ENCODE results near the gene TMEM25.

TMEM25 gene

DNA sequence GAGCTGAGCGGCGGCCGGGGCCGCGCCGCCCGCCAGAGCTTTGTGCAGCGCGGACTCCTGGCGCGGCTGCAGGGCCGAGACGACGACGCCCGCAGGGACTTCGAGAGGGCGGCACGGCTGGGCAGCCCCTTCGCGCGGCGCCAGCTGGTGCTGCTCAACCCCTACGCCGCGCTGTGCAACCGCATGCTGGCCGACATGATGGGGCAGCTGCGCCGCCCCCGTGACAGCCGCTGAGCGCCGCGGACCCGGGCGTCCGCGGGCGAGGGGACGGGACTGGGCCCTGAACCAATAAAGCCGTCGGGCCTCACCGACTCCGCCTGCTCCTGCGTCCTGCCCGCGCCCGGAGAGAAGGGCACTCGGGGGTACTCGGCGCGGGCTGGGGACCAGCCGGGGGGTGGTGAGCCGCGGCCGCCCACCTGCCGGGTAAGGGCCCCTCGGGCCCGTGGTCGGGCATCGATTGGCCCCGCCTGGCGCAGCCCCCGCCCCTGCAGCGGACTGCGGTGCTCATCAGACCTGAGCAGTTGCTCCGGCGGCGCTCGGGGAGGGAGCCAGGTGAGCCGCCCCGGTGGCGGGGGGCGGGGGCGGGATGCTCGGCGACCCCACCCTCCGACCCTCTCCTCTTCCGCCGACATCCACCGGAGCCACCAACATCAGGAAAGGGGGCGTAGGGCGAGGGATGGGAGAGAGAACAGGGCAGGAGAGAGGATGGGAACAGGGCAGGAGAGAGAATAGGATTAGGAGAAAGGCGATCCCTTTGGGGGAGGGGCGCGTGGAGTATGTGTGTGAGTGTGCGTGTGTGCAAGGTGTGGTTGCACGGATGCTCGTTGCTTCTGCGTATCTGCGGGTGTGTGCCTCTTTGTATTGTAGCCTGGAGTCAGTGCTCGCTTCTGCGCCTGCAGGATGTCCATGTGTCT is at the start of gene TMEM25 (continued):
- TF ChIP-seq, protein P1, sequence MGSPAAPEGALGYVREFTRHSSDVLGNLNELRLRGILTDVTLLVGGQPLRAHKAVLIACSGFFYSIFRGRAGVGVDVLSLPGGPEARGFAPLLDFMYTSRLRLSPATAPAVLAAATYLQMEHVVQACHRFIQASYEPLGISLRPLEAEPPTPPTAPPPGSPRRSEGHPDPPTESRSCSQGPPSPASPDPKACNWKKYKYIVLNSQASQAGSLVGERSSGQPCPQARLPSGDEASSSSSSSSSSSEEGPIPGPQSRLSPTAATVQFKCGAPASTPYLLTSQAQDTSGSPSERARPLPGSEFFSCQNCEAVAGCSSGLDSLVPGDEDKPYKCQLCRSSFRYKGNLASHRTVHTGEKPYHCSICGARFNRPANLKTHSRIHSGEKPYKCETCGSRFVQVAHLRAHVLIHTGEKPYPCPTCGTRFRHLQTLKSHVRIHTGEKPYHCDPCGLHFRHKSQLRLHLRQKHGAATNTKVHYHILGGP (tag by site-specific recombination; IDR thresholded peaks at IDR 0.05), result no peak
- TF ChIP-seq ZNF707 (tag by site-specific recombination; IDR thresholded peaks at IDR 0.05), result no peak
- TF ChIP-seq GLIS2 (tag by site-specific recombination; IDR thresholded peaks at IDR 0.05), result peak; percentile 91
- no peak for TF ChIP-seq ZNF433 (tag by site-specific recombination; IDR thresholded peaks at IDR 0.05; ENCODE audit: low read depth)
- no peak for TF ChIP-seq ZNF514 (tag by site-specific recombination; IDR thresholded peaks at IDR 0.05)
- no peak; the same call in 1 of the 2 replicates for TF ChIP-seq ZBTB48 (tag by site-specific recombination; IDR thresholded peaks at IDR 0.05)
- TF ChIP-seq KLF16 (tag by site-specific recombination; IDR thresholded peaks at IDR 0.05), result peak; percentile 80
- TF ChIP-seq ZBTB20 (tag by site-specific recombination; IDR thresholded peaks at IDR 0.05), result peak; percentile 69
- peak; percentile 68 for TF ChIP-seq ZNF341 (tag by site-specific recombination; IDR thresholded peaks at IDR 0.05; ENCODE audit: low read depth)
- TF ChIP-seq MEIS1 (CRISPR knock-in tag; IDR thresholded peaks at IDR 0.05; ENCODE audit: borderline replicate concordance), result no peak
- no peak for TF ChIP-seq OSR2 (tag by site-specific recombination; IDR thresholded peaks at IDR 0.05)
- no peak for TF ChIP-seq ZNF302 (tag by site-specific recombination; IDR thresholded peaks at IDR 0.05; ENCODE audit: low read depth)
- no peak; the same call in 1 of the 2 replicates for TF ChIP-seq ZBTB21 (tag by site-specific recombination; IDR thresholded peaks at IDR 0.05)
- TF ChIP-seq ZNF121 (tag by site-specific recombination; IDR thresholded peaks at IDR 0.05), result no peak
- TF ChIP-seq ZNF239 (tag by site-specific recombination; IDR thresholded peaks at IDR 0.05), result no peak
- no peak for TF ChIP-seq ZNF140 (tag by site-specific recombination; IDR thresholded peaks at IDR 0.05)
- TF ChIP-seq, protein P2, sequence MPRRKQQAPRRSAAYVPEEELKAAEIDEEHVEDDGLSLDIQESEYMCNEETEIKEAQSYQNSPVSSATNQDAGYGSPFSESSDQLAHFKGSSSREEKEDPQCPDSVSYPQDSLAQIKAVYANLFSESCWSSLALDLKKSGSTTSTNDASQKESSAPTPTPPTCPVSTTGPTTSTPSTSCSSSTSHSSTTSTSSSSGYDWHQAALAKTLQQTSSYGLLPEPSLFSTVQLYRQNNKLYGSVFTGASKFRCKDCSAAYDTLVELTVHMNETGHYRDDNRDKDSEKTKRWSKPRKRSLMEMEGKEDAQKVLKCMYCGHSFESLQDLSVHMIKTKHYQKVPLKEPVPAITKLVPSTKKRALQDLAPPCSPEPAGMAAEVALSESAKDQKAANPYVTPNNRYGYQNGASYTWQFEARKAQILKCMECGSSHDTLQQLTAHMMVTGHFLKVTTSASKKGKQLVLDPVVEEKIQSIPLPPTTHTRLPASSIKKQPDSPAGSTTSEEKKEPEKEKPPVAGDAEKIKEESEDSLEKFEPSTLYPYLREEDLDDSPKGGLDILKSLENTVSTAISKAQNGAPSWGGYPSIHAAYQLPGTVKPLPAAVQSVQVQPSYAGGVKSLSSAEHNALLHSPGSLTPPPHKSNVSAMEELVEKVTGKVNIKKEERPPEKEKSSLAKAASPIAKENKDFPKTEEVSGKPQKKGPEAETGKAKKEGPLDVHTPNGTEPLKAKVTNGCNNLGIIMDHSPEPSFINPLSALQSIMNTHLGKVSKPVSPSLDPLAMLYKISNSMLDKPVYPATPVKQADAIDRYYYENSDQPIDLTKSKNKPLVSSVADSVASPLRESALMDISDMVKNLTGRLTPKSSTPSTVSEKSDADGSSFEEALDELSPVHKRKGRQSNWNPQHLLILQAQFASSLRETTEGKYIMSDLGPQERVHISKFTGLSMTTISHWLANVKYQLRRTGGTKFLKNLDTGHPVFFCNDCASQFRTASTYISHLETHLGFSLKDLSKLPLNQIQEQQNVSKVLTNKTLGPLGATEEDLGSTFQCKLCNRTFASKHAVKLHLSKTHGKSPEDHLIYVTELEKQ (tag by site-specific recombination; IDR thresholded peaks at IDR 0.05; ENCODE audit: borderline replicate concordance), result no peak
- TF ChIP-seq BCL11B (tag by site-specific recombination; IDR thresholded peaks at IDR 0.05; ENCODE audit: low read depth), result peak; percentile 60; the same call in 1 of the 2 replicates
- TF ChIP-seq SP2 (tag by site-specific recombination; IDR thresholded peaks at IDR 0.05), result peak; percentile 73
- TF ChIP-seq ZFP37 (tag by site-specific recombination; IDR thresholded peaks at IDR 0.05), result no peak
- TF ChIP-seq, protein P3, sequence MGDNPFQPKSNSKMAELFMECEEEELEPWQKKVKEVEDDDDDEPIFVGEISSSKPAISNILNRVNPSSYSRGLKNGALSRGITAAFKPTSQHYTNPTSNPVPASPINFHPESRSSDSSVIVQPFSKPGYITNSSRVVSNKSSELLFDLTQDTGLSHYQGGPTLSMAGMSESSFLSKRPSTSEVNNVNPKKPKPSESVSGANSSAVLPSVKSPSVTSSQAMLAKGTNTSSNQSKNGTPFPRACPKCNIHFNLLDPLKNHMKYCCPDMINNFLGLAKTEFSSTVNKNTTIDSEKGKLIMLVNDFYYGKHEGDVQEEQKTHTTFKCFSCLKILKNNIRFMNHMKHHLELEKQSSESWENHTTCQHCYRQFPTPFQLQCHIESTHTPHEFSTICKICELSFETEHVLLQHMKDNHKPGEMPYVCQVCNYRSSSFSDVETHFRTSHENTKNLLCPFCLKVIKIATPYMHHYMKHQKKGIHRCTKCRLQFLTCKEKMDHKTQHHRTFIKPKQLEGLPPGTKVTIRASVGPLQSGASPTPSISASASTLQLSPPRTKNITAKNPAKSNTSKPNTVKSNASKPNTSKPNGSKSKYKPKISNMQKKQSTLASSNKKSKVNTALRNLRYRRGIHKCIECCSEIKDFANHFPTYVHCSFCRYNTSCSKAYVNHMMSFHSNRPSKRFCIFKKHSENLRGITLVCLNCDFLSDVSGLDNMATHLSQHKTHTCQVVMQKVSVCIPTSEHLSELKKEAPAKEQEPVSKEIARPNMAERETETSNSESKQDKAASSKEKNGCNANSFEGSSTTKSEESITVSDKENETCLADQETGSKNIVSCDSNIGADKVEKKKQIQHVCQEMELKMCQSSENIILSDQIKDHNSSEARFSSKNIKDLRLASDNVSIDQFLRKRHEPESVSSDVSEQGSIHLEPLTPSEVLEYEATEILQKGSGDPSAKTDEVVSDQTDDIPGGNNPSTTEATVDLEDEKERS (tag by site-specific recombination; IDR thresholded peaks at IDR 0.05), result no peak
- TF ChIP-seq, protein P4, sequence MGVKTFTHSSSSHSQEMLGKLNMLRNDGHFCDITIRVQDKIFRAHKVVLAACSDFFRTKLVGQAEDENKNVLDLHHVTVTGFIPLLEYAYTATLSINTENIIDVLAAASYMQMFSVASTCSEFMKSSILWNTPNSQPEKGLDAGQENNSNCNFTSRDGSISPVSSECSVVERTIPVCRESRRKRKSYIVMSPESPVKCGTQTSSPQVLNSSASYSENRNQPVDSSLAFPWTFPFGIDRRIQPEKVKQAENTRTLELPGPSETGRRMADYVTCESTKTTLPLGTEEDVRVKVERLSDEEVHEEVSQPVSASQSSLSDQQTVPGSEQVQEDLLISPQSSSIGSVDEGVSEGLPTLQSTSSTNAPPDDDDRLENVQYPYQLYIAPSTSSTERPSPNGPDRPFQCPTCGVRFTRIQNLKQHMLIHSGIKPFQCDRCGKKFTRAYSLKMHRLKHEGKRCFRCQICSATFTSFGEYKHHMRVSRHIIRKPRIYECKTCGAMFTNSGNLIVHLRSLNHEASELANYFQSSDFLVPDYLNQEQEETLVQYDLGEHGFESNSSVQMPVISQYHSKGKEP (tag by site-specific recombination; IDR thresholded peaks at IDR 0.05), result no peak
- TF ChIP-seq WT1 (tag by site-specific recombination; IDR thresholded peaks at IDR 0.05), result peak; percentile 47
- TF ChIP-seq, protein P5, sequence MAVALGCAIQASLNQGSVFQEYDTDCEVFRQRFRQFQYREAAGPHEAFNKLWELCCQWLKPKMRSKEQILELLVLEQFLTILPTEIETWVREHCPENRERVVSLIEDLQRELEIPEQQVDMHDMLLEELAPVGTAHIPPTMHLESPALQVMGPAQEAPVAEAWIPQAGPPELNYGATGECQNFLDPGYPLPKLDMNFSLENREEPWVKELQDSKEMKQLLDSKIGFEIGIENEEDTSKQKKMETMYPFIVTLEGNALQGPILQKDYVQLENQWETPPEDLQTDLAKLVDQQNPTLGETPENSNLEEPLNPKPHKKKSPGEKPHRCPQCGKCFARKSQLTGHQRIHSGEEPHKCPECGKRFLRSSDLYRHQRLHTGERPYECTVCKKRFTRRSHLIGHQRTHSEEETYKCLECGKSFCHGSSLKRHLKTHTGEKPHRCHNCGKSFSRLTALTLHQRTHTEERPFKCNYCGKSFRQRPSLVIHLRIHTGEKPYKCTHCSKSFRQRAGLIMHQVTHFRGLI (tag by site-specific recombination; IDR thresholded peaks at IDR 0.05), result no peak
- no peak for TF ChIP-seq ZNF654 (tag by site-specific recombination; IDR thresholded peaks at IDR 0.05; ENCODE audit: low read depth)
- TF ChIP-seq KLF8 (tag by site-specific recombination; IDR thresholded peaks at IDR 0.05), result peak; percentile 94; the same call in 1 of the 2 replicates
- 0 out of 2 replicates have a peak, but pooled peaks have one; percentile 19 for TF ChIP-seq ZNF184 (tag by site-specific recombination; IDR thresholded peaks at IDR 0.05)

Data from HEK293 (cell line).